HEK293T (cell line): Measurements from ENCODE around the gene SCG2.

Source experiments
- BHLHE40 ChIP-seq: fragments of 450-650 bp; IDR thresholded peaks from 2 replicates; pipeline ENCODE4 v1.6.1; 2016; ENCODE audit warnings: mild to moderate bottlenecking, moderate library complexity, borderline replicate concordance
- SUZ12 ChIP-seq: fragments of 450-650 bp; IDR thresholded peaks from 2 replicates; pipeline ENCODE4 v1.6.1; 2016; ENCODE audit warnings: mild to moderate bottlenecking

GRCh38 chr2:223625652-223626051 is 23.5 kb upstream of the SCG2 start:
- no peak for TF ChIP-seq SUZ12
- TF ChIP-seq BHLHE40 = no peak
